ENCODE measurements around the gene HOXD1.

Gene HOXD1

GRCh38 chr2:176172895-176173566, 15.4 kb upstream of the HOXD1 start:
- no peak overlapping the region for H3K4me3 ChIP-seq (replicated peaks in 1 of 2; ENCODE audit: low read depth in 2 of 2, low read length in 2 of 2)
- no peak for TF ChIP-seq CTCF (IDR thresholded peaks at IDR 0.05; ENCODE audit: low read depth, low read length)
- no peak for DNase-seq (ENCODE audit: low read depth in 2 of 2)

GRCh38 chr2:176173567-176174381, 14.7 kb upstream of the HOXD1 start:
- DNase-seq (ENCODE audit: low read depth in 2 of 2): no peak
- TF ChIP-seq CTCF (IDR thresholded peaks at IDR 0.05; ENCODE audit: low read depth, low read length): no peak
- no peak overlapping the region for H3K4me3 ChIP-seq (replicated peaks in 1 of 2; ENCODE audit: low read depth in 2 of 2, low read length in 2 of 2)

GRCh38 chr2:176174382-176174823, 14.1 kb upstream of the HOXD1 start:
- no peak for DNase-seq (ENCODE audit: low read depth in 2 of 2)
- no peak for TF ChIP-seq CTCF (IDR thresholded peaks at IDR 0.05; ENCODE audit: low read depth, low read length)
- H3K4me3 ChIP-seq (replicated peaks in 1 of 2; ENCODE audit: low read depth in 2 of 2, low read length in 2 of 2): no peak overlapping the region

GRCh38 chr2:176174824-176175708, 13.4 kb upstream of the HOXD1 start:
- no peak overlapping the region for H3K4me3 ChIP-seq (replicated peaks in 1 of 2; ENCODE audit: low read depth in 2 of 2, low read length in 2 of 2)
- no peak for DNase-seq (ENCODE audit: low read depth in 2 of 2)
- no peak for TF ChIP-seq CTCF (IDR thresholded peaks at IDR 0.05; ENCODE audit: low read depth, low read length)

- no peak for DNase-seq (ENCODE audit: low read depth in 2 of 2)
- no peak overlapping the region for H3K4me3 ChIP-seq (replicated peaks in 1 of 2; ENCODE audit: low read depth in 2 of 2, low read length in 2 of 2)
- no peak for TF ChIP-seq CTCF (IDR thresholded peaks at IDR 0.05; ENCODE audit: low read depth, low read length)
These were observed 12.5 kb upstream of the HOXD1 start for GRCh38 chr2:176175709-176176607.

- no peak for TF ChIP-seq CTCF (IDR thresholded peaks at IDR 0.05; ENCODE audit: low read depth, low read length)
- no peak overlapping the region for H3K4me3 ChIP-seq (replicated peaks in 1 of 2; ENCODE audit: low read depth in 2 of 2, low read length in 2 of 2)
- DNase-seq (ENCODE audit: low read depth in 2 of 2): no peak
These were observed 10.9 kb upstream of the HOXD1 start for GRCh38 chr2:176177580-176178037.

Data from cardiac fibroblast (primary cell).